Uterus (tissue), 2 donors: ENCODE measurements around the gene GAREM2.

Experiments
- POLR2A ChIP-seq, 2 donors: fragments of 450-650 bp; IDR thresholded peaks; one replicate each; pipeline ENCODE4 v1.6.1; 2016; ENCODE audit warnings: antibody characterized with exemption in 2 of 2, mild to moderate bottlenecking in 1 of 2, moderate library complexity in 1 of 2
- TF ChIP-seq, protein P1 (sequence below), 4 experiments: fragments of 200-600 bp in 2 of 4; fragments of 450-650 bp in 2 of 4; sonication (generic) in 2 of 4; IDR thresholded peaks; one replicate each; pipeline ENCODE4 v1.5.1; 2016 to 2019; ENCODE audit warnings: antibody characterized with exemption in 4 of 4, mild to moderate bottlenecking in 2 of 4, moderate library complexity in 1 of 4

DNA sequence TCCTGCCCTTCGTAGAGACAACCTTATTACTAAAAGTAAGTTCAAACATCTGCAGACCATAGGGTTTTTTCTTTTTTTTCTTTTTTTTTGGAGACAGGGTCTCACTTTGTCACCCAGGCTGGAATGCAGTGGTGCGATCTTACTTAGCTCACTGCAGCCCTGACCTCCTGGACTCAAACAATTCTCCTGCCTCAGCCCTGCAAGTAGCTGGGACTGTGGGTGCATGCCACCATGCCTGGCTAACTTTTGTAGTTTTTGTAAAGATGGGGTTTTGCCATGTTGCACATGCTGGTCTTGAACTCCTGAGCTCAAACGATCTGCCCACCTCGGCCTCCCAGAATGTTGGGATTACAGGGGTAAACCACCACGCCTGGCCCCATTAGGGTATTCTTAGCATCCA, 39.1 kb downstream of the GAREM2 start:
- TF ChIP-seq, protein P1, sequence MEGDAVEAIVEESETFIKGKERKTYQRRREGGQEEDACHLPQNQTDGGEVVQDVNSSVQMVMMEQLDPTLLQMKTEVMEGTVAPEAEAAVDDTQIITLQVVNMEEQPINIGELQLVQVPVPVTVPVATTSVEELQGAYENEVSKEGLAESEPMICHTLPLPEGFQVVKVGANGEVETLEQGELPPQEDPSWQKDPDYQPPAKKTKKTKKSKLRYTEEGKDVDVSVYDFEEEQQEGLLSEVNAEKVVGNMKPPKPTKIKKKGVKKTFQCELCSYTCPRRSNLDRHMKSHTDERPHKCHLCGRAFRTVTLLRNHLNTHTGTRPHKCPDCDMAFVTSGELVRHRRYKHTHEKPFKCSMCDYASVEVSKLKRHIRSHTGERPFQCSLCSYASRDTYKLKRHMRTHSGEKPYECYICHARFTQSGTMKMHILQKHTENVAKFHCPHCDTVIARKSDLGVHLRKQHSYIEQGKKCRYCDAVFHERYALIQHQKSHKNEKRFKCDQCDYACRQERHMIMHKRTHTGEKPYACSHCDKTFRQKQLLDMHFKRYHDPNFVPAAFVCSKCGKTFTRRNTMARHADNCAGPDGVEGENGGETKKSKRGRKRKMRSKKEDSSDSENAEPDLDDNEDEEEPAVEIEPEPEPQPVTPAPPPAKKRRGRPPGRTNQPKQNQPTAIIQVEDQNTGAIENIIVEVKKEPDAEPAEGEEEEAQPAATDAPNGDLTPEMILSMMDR (IDR thresholded peaks at IDR 0.05), result no peak
- TF ChIP-seq POLR2A (IDR thresholded peaks at IDR 0.05), result no peak
